Measurements from ENCODE around the gene ANKUB1.

The ANKUB1 gene

GRCh38 chr3:149763565-149764195 is 28.7 kb downstream of the ANKUB1 start:
- no peaks in the 10 kb centered on the region for H3K4me1 ChIP-seq
- no peak for TF ChIP-seq CTCF (IDR thresholded peaks at IDR 0.05; ENCODE audit: low read depth, low read length)
- H3K36me3 ChIP-seq: no peaks in the 10 kb centered on the region
- no peaks in the 10 kb centered on the region for H3K9me3 ChIP-seq
- DNase-seq: no peak
- peaks cover 59% of the 10 kb centered on the region for H3K27me3 ChIP-seq
- no peak overlapping the region for H3K4me3 ChIP-seq (ENCODE audit: low read depth, low read length)

GRCh38 chr3:149753717-149754116 is 38.6 kb downstream of the ANKUB1 start:
- no peak for DNase-seq
- H3K9me3 ChIP-seq: no peaks in the 10 kb centered on the region
- TF ChIP-seq CTCF (IDR thresholded peaks at IDR 0.05; ENCODE audit: low read depth, low read length): no peak

GRCh38 chr3:149752788-149753136 is 39.6 kb downstream of the ANKUB1 start:
- Histone ChIP-seq H3K9me3 (no peaks in the 10 kb centered on the region), H3K4me3 (ENCODE audit: low read depth, low read length) (peak overlapping the region; percentile 93)
- no peak for DNase-seq

More at GRCh38 chr3:149753717-149754116, 38.6 kb downstream of the ANKUB1 start:
- H3K27me3 ChIP-seq: no peaks in the 10 kb centered on the region
- no peaks in the 10 kb centered on the region for H3K4me1 ChIP-seq
- no peak overlapping the region for H3K4me3 ChIP-seq (ENCODE audit: low read depth, low read length)
- peaks cover 4% of the 10 kb centered on the region; the same call in 1 of the 2 replicates for H3K36me3 ChIP-seq

GRCh38 chr3:149752051-149752787 is 40.1 kb downstream of the ANKUB1 start, which contains the start of gene COMMD2:
Gene COMMD2 (minus strand): TSS chr3:149752489. CDS start chr3:149752444, 45 bp downstream.
- DNase-seq: peak; percentile 83
- no peaks in the 10 kb centered on the region for H3K4me1 ChIP-seq
- TF ChIP-seq CTCF (IDR thresholded peaks at IDR 0.05; ENCODE audit: low read depth, low read length): peak; percentile 36
- H3K4me3 ChIP-seq (ENCODE audit: low read depth, low read length): peak within 1 kb of the TSS; percentile 93
- H3K27me3 ChIP-seq: no peaks in the 10 kb centered on the region
- no peaks in the 10 kb centered on the region for H3K9me3 ChIP-seq
- peaks cover 16% of the 10 kb centered on the region for H3K36me3 ChIP-seq

More at GRCh38 chr3:149752788-149753136, 39.6 kb downstream of the ANKUB1 start:
- no peak for TF ChIP-seq CTCF (IDR thresholded peaks at IDR 0.05; ENCODE audit: low read depth, low read length)
- peaks cover 13% of the 10 kb centered on the region for H3K36me3 ChIP-seq
- no peaks in the 10 kb centered on the region for H3K27me3 ChIP-seq
- no peaks in the 10 kb centered on the region for H3K4me1 ChIP-seq

- H3K9me3 ChIP-seq: no peaks in the 10 kb centered on the region
- no peak for TF ChIP-seq CTCF (IDR thresholded peaks at IDR 0.05; ENCODE audit: low read depth, low read length)
- H3K27me3 ChIP-seq: no peaks in the 10 kb centered on the region
- H3K36me3 ChIP-seq: peaks cover 18% of the 10 kb centered on the region
- H3K4me3 ChIP-seq (ENCODE audit: low read depth, low read length): peak overlapping the region; percentile 93
- no peaks in the 10 kb centered on the region for H3K4me1 ChIP-seq
- DNase-seq: no peak
Observed at GRCh38 chr3:149751551-149751950, 40.8 kb downstream of the ANKUB1 start.

- peaks cover 31% of the 10 kb centered on the region for H3K36me3 ChIP-seq
- H3K4me3 ChIP-seq (ENCODE audit: low read depth, low read length): no peak overlapping the region
- no peaks in the 10 kb centered on the region for H3K4me1 ChIP-seq
- H3K27me3 ChIP-seq: no peaks in the 10 kb centered on the region
- TF ChIP-seq CTCF (IDR thresholded peaks at IDR 0.05; ENCODE audit: low read depth, low read length): no peak
- H3K9me3 ChIP-seq: no peaks in the 10 kb centered on the region
- no peak for DNase-seq
Observed at GRCh38 chr3:149744606-149745005, 47.7 kb downstream of the ANKUB1 start.
